Caco-2 (cell line): ENCODE results near the gene KRTAP1-5. TPM values are rescaled to one million over a fixed set of nuclear protein-coding genes. Genes with fewer than 3 reads are reported as not detected.

Experiments
- BruUV-seq: library from RNA; stranded (reverse); fragments of 400-500 nt; replicated peaks from 2 replicates; lab custom pipeline; 2021; lab: Mats Ljungman, UMichigan
- CTCF ChIA-PET: fragments of 300-600 bp; sonication (Branson Sonifier 250); formaldehyde crosslinking; loops from one replicate; lab custom pipeline; 2022; ENCODE audit warnings: antibody characterized with exemption; lab: Charles Lee
- POLR2A ChIA-PET: fragments of 300-600 bp; sonication (Branson Sonifier 250); formaldehyde crosslinking; loops from one replicate; lab custom pipeline; 2022; ENCODE audit warnings: antibody characterized with exemption; lab: Charles Lee
- DNase-seq, 2 experiments: peaks; one replicate each; pipeline versions ENCODE4 v3.0.0 to v3.0.0-alpha.2; 2020 to 2022
- H3K27me3 ChIP-seq: replicated peaks from 2 replicates; pipeline ENCODE4 v1.6.0; 2011; ENCODE audit warnings: low read length; ENCODE audit not compliant: control insufficient read depth, insufficient read depth
- H3K36me3 ChIP-seq: 2 replicates; pipeline ENCODE4 v1.5.1; 2011; ENCODE audit warnings: low read length; ENCODE audit not compliant: control insufficient read depth, insufficient read depth
- H3K4me1 ChIP-seq: fragments of 250-450 bp; sonication (Bioruptor Pico); 2 replicates; pipeline ENCODE4 v1.5.1; 2020; ENCODE audit warnings: mild to moderate bottlenecking
- H3K4me3 ChIP-seq: 2 replicates; pipeline ENCODE4 v1.5.1; 2011; ENCODE audit warnings: low read depth, mild to moderate bottlenecking, control low read depth, low read length
- H3K9me3 ChIP-seq: fragments of 250-450 bp; sonication (Bioruptor Pico); 2 replicates; pipeline ENCODE4 v1.5.1; 2020; ENCODE audit warnings: mild to moderate bottlenecking, moderate library complexity
- H3K27ac Mint-ChIP-seq: one replicate; pipeline ENCODE4 v1.8.0; 2022; ENCODE audit warnings: mixed read lengths; ENCODE audit not compliant: unreplicated experiment
- H3K27me3 Mint-ChIP-seq: one replicate; pipeline ENCODE4 v1.8.0; 2022; ENCODE audit warnings: mixed read lengths; ENCODE audit not compliant: insufficient read depth, unreplicated experiment
- H3K36me3 Mint-ChIP-seq: one replicate; pipeline ENCODE4 v1.8.0; 2022; ENCODE audit warnings: mild to moderate bottlenecking, mixed read lengths; ENCODE audit not compliant: insufficient read depth, unreplicated experiment
- H3K4me1 Mint-ChIP-seq: one replicate; pipeline ENCODE4 v1.8.0; 2022; ENCODE audit warnings: low read depth, mixed read lengths; ENCODE audit not compliant: unreplicated experiment
- H3K4me3 Mint-ChIP-seq: one replicate; pipeline ENCODE4 v1.8.0; 2022; ENCODE audit warnings: mild to moderate bottlenecking, moderate library complexity, mixed read lengths; ENCODE audit not compliant: unreplicated experiment
- H3K9me3 Mint-ChIP-seq: one replicate; pipeline ENCODE4 v1.8.0; 2022; ENCODE audit warnings: mixed read lengths; ENCODE audit not compliant: unreplicated experiment
- intact Hi-C: fragments of 100-400 bp; cut with micrococcal nuclease; formaldehyde crosslinking; loops from one replicate; pipeline ENCODE4 v1.10.0; 2022; ENCODE audit not compliant: unreplicated experiment
- total RNA-seq: library from RNA; stranded (reverse); gene quantifications from 2 replicates; pipeline ENCODE4 v1.2.3, GENCODE V29; 2022
- TF ChIP-seq, protein P1 (sequence below), 2 experiments: fragments of 200-600 bp in 1 of 2; IDR thresholded peaks; 1 replicate in 1 of 2; 2 replicates in 1 of 2; pipeline versions ENCODE4 v1.5.1 to v1.8.0; 2011 to 2022; ENCODE audit warnings: antibody characterized with exemption in 1 of 2, control low read depth in 1 of 2, inconsistent platforms in 1 of 2, low read depth in 1 of 2, low read length in 1 of 2, mild to moderate bottlenecking in 1 of 2, moderate library complexity in 1 of 2; ENCODE audit not compliant: insufficient read depth in 1 of 2, severe bottlenecking in 1 of 2, unreplicated experiment in 1 of 2

The KRTAP1-5 gene
- total RNA-seq, 1 experiment from 2014 or later, result not detected

DNA sequence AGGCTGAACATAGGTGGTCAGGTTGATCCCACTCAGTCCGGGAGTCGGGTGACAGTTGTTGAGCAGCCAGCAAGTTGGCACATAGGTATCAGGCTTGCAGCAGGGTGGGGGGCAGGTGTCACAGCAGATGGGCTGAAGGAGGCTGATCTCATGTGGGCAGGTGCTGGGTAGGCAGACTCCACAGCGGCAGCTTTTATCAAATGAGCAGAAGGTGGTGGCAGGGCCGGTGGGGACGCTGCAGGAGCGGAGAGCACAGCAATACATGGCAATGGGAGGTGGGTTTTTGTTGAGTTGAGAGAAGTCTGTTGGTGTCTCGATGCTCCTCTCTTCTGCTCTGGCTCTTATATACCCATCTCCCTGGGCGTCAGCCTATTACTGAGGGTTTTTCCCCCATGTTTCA is 18.2 kb downstream of the KRTAP1-5 start, which contains the start of gene KRTAP3-1:
KRTAP3-1 (minus strand) TSS at position 318 of the 400 bp plus-strand sequence; CDS start at position 264, 54 bp downstream.
- ChIA-PET CTCF (no interaction called here), POLR2A (interaction anchor here (1.7 kb wide), 1 partner anchor 50 kb away, joined by 10 read pairs; no protein-coding TSS in a partner anchor)
- Mint-ChIP-seq H3K4me1 (peaks cover 53% of the 10 kb centered on the region), H3K4me3 (peak within 1 kb of the TSS; percentile 42), H3K27ac (peak within 1 kb of the TSS; percentile 94), H3K27me3 (no peaks in the 10 kb centered on the region), H3K36me3 (peaks cover 20% of the 10 kb centered on the region), H3K9me3 (peaks cover 27% of the 10 kb centered on the region)
- Histone ChIP-seq H3K36me3 (no peaks in the 10 kb centered on the region), H3K4me1 (peaks cover 50% of the 10 kb centered on the region), H3K27me3 (no peaks in the 10 kb centered on the region), H3K4me3 (no peak within 1 kb of the TSS), H3K9me3 (peaks cover 12% of the 10 kb centered on the region; the same call in 1 of the 2 replicates)
- no TSS peak for BruUV-seq
- TF ChIP-seq, protein P1, sequence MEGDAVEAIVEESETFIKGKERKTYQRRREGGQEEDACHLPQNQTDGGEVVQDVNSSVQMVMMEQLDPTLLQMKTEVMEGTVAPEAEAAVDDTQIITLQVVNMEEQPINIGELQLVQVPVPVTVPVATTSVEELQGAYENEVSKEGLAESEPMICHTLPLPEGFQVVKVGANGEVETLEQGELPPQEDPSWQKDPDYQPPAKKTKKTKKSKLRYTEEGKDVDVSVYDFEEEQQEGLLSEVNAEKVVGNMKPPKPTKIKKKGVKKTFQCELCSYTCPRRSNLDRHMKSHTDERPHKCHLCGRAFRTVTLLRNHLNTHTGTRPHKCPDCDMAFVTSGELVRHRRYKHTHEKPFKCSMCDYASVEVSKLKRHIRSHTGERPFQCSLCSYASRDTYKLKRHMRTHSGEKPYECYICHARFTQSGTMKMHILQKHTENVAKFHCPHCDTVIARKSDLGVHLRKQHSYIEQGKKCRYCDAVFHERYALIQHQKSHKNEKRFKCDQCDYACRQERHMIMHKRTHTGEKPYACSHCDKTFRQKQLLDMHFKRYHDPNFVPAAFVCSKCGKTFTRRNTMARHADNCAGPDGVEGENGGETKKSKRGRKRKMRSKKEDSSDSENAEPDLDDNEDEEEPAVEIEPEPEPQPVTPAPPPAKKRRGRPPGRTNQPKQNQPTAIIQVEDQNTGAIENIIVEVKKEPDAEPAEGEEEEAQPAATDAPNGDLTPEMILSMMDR (IDR thresholded peaks at IDR 0.05; ENCODE audit: insufficient read depth in 1 of 2, low read depth in 1 of 2, low read length in 1 of 2, severe bottlenecking in 1 of 2, unreplicated experiment in 1 of 2), result no peak
- intact Hi-C loops, result loop anchor here (1.0 kb wide), 6 partner anchors 39 to 173 kb away; no protein-coding TSS in a partner anchor
- DNase-seq, result peak; percentile 57 to 66

DNA sequence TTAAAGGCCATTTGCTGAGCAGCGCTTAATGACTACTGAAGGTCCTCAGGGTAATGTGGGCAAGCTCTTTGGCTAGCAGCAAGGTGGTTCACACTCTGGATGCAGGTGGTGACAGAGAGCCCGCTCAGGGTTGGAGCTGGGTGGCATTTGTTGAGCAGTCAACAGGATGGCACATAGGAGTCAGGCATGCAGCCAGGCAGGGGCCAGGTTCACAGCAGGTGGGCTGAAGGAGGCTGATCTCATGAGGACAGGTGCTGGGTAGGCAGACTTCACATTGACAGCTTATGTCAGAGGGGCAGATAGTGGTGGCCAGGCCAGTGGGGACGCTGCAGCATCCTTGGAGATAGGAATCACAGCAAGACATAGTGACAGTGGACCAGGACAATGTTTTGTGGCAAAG is 22.6 kb downstream of the KRTAP1-5 start:
- intact Hi-C loops, result no loop called here
- no TSS peak for BruUV-seq
- no peak overlapping the region for H3K4me3 ChIP-seq
- no peak for DNase-seq
- Mint-ChIP-seq H3K36me3 (peaks cover 19% of the 10 kb centered on the region), H3K27me3 (no peaks in the 10 kb centered on the region), H3K9me3 (no peaks in the 10 kb centered on the region), H3K27ac (peak overlapping the region; percentile 11), H3K4me3 (no peak overlapping the region), H3K4me1 (peaks cover 48% of the 10 kb centered on the region)
- TF ChIP-seq, protein P1 (IDR thresholded peaks at IDR 0.05; ENCODE audit: insufficient read depth in 1 of 2, low read depth in 1 of 2, low read length in 1 of 2, severe bottlenecking in 1 of 2, unreplicated experiment in 1 of 2), result no peak
- no peaks in the 10 kb centered on the region for H3K27me3 ChIP-seq
- no peaks in the 10 kb centered on the region for H3K36me3 ChIP-seq
- ChIA-PET CTCF (no interaction called here), POLR2A (no interaction called here)
- H3K4me1 ChIP-seq, result peaks cover 38% of the 10 kb centered on the region
- peaks cover 9% of the 10 kb centered on the region; the same call in 1 of the 2 replicates for H3K9me3 ChIP-seq

DNA sequence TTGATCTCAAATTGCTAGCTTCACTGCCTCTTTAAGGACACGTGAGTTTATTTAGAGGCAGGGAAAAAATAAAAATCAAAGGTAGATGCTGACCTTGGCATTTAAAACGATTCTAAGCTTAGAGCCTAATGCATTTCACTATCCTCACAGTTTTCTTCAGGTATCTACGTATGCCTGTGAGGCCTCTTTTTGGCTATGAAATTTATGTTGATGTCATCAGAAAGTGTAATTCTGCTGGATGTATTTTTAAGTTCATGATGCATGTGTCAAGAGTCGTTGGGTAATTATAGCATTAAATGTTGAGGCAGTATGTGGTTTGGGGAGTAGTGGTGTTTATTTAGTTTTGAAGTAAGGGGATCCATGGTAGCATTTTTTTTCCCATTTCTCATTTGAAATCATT is 23.1 kb downstream of the KRTAP1-5 start:
- H3K27me3 Mint-ChIP-seq, result no peaks in the 10 kb centered on the region
- no peak for DNase-seq
- ChIA-PET POLR2A (no interaction called here), CTCF (no interaction called here)
- H3K36me3 ChIP-seq, result no peaks in the 10 kb centered on the region
- H3K27ac Mint-ChIP-seq, result peak overlapping the region; percentile 11
- H3K4me3 ChIP-seq, result no peak overlapping the region
- H3K4me3 Mint-ChIP-seq, result no peak overlapping the region
- intact Hi-C loops, result no loop called here
- BruUV-seq, result no TSS peak
- no peaks in the 10 kb centered on the region for H3K9me3 Mint-ChIP-seq
- H3K36me3 Mint-ChIP-seq, result peaks cover 14% of the 10 kb centered on the region
- H3K4me1 Mint-ChIP-seq, result peaks cover 43% of the 10 kb centered on the region
- TF ChIP-seq, protein P1 (IDR thresholded peaks at IDR 0.05; ENCODE audit: insufficient read depth in 1 of 2, low read depth in 1 of 2, low read length in 1 of 2, severe bottlenecking in 1 of 2, unreplicated experiment in 1 of 2), result no peak
- H3K4me1 ChIP-seq, result peaks cover 35% of the 10 kb centered on the region
- H3K27me3 ChIP-seq, result no peaks in the 10 kb centered on the region
- peaks cover 9% of the 10 kb centered on the region; the same call in 1 of the 2 replicates for H3K9me3 ChIP-seq
